SH-SY5Y (cell line): ENCODE measurements around the gene TMCO4.

Source experiments
- GATA2 ChIP-seq: IDR thresholded peaks from 2 replicates; pipeline ENCODE4 v1.6.1; 2011; ENCODE audit warnings: mild to moderate bottlenecking, low read depth, low read length
- GATA3 ChIP-seq: IDR thresholded peaks from 2 replicates; pipeline ENCODE4 v1.6.1; 2011; ENCODE audit warnings: low read depth, mild to moderate bottlenecking, low read length, moderate library complexity

Gene TMCO4

DNA sequence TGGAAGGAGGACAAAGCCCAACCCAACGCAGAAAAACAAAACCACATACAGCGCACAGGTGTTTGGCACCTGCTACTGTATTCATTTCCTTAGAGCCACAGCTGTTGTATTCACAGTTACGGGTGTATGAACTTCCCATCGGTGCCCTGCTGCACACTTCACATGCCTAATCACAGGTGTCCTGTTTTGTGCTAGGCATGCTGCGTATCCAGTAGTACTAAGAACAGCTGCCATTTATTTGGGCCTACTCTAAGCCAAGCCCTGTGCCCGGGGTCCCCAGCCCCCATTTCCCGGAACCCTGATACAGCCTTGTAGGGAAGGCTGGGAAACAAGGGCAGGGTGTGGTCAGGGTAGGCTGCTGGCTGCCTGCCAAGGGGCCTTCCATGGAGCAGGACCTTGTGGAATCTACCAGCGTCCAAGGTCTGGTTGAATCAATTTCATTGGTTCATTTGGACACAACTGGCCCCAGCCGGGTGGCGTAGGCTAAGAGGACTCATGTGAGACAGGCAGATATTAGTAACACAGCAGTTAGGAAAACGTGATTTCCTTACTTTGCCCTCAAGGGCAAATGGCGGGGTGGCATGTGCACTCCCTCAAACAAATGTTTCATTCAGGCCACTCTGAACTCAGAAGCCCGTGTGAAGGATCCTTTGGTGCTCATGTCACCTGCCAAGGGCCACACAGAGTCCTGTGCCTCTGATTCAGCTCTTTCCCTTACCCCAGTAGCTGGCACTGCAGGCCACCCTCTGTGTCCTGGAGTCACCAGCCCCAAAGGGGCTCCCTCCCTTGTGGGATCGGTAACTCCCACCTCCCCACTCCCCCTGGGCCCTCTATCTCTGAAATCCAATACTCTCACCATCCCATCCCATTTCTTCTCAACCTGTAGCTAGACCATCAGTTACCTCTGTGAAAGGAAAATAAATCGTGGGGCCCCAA is 16.4 kb upstream of the TMCO4 start:
- TF ChIP-seq GATA2 (no peak), GATA3 (no peak)

GRCh38 chr1:19814681-19815503 is 15.2 kb upstream of the TMCO4 start, which contains the start of gene RNF186:
TSS of gene RNF186 (minus strand) at chr1:19815283. CDS start at chr1:19815101, 182 bp downstream.
- no peak for TF ChIP-seq GATA2
- no peak for TF ChIP-seq GATA3

- no peak for TF ChIP-seq GATA3
- TF ChIP-seq GATA2 = no peak
These were observed 14.5 kb upstream of the TMCO4 start for GRCh38 chr1:19814244-19814661.

DNA sequence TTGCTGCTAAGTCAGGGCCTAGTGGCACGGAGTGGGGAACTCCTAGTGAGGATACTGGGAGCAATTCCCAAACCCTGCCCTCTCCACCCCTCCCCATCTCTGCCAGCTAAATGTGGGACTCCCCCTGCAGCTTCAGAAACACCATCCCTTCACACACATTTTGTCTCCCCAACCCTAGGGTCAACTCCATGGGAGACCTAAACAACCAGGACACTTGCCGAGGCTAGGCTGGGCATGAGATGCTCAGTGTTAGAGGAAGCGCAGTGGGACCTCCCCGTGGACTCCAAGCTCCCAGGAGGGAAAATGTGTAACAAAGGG is 13.9 kb upstream of the TMCO4 start:
- no peak for TF ChIP-seq GATA2
- no peak for TF ChIP-seq GATA3

DNA sequence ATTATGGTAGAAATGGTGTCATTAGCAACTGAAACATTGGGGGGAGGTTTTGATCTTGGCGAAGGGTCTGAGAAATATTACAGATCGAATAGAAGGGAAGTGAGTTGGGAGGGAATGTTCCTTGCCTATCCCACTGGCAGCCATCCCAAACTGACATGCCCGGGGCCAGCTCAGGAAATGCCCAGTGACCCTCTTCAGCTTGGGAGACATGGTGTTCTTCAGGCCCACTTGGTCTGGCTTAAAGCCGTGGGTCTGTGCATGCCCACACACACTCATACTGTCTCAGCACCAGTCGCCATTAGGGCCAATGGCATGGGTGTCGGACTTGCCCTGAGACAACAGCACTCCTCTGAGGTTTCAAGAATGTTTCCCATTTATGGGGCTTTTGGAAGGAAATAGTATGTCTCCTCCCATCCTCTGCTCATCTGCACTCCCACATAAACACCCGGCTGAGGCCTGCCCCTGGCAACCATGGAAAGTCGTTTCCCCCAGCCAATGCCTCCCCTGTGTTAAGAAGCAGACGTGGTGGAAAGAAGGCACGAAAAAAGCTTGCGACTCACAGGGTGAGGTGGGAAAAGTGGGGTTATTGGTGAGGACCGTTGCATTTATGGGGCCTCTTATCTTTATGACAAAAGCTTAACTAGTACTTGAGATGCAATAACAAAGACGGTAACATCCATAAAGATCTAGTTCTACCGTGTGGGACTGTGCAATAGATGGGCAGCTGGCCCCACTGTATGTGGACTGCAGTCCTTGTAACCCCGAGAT is 13.3 kb upstream of the TMCO4 start:
- no peak for TF ChIP-seq GATA2
- no peak for TF ChIP-seq GATA3

- TF ChIP-seq GATA2 = no peak
- TF ChIP-seq GATA3 = no peak
These were observed 11.6 kb upstream of the TMCO4 start for GRCh38 chr1:19811206-19811851.

DNA sequence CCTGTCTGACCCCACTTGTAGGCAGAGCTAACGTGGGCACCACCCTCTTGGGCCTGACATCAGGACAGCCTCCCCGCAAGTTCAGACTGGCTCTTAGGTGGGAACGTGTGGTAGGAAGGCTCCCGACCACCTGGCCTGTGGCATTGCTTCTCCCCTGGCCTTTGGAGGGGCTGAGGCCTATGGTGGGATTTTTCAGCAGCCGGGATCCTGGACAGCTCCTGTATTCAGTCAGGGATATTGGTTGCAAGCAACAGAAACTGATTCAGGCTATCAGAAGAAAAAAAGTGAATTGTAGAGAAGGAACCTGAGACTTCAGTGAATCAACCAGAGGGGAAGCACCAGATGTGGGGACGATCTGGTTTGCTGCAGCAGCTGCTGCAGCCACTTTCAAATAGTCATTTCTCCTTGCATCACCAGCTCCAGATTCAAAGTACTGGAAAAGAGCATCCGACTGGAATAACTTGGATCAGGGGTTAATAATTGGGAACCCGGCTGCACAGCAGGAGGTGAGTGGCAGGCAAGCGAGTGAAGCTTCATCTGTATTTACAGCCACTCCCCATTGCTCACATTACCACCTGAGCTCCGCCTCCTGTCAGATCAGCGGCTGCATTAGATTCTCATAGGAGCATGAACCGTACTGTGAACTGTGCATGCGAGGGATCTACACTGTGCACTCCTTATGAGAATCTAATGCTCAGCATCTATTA is 9.5 kb upstream of the TMCO4 start:
- TF ChIP-seq GATA3 (no peak), GATA2 (no peak)

DNA sequence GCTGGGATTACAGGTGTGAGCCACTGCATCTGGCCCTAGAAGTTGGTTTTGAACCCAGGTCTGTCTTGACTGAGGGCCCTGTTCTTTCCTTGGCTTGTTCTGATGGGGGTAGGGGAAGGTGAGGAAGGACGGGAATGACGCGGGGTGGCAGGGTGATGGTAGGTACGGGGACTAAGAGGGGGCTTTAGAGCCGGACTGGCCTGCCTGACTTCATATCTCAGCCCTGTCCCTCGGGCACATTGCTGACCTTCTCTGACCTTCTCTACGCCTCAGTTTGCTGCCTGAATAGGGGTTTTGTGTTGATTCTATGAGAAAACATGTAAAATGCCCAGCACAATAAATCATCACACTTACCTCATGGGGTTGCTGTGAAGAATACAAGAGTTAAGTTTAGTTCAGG is 8.6 kb upstream of the TMCO4 start:
- TF ChIP-seq GATA2 = no peak
- no peak for TF ChIP-seq GATA3

DNA sequence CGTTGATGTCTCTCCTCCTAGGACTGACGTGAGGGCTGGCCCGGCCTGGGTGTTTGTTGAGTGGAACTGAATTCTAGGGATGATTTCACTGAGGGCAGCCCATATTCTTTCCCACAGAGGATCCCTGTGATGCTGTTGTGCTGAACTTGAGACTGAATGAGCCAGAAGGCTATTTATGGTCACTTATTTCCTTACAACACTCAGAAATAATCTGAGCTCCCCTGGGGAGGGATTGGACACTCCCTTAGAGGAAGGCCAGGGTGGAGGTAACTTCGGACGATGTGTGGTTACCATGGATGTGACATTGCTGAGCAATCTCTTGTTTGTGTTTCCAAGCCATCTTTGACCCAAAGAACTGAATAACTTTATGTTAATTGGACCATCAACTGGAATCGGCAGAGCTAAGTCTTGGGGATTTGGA is 5.1 kb upstream of the TMCO4 start:
- TF ChIP-seq GATA2 (no peak), GATA3 (no peak)

GRCh38 chr1:19802269-19802668 is 2.6 kb upstream of the TMCO4 start:
- TF ChIP-seq GATA2 (no peak), GATA3 (no peak)

- TF ChIP-seq GATA3 = no peak
- no peak for TF ChIP-seq GATA2
These were observed 524 bp upstream of the TMCO4 start for GRCh38 chr1:19800076-19800804.

DNA sequence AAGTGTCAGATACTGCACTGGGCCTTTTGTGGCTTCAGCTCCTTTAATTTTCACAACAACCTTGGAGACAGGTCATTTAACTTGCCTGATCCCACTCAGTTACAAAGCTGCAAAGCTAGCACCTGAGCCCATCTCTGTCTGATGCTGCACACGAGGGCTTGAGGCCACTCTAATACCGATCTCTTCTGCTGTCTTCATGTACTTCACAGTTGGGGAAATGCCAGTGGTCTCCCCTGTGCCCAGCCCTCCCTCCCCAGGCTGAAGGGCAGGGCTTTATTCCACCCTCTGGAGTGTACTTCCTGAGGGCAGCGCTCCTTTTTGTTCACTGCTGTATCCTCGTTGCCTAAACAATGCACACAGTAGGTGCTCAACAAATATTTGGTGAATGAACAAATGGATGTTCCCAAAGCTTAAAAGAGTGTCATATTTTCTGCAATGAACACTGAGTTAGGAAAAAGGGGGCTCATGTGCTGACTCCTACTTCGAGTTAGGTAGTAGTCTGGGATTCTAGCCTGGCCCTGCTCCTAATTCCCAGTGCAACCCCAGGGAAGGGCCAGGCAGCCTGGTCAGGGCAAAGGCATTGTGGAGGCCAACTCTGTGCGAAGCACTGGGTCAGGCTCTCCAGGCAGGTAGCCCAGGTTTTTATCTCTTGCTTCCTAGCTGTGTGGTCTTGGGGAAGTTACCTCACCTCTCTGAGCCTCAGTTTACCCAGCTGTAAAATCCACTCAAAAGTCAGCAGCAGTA is 1.1 kb downstream of the TMCO4 start:
- TF ChIP-seq GATA3 = no peak
- TF ChIP-seq GATA2 = no peak

- no peak for TF ChIP-seq GATA2
- no peak for TF ChIP-seq GATA3
These were observed 1.9 kb downstream of the TMCO4 start for GRCh38 chr1:19797827-19798226.
